WTC11 (cell line): Measurements from ENCODE around the gene GRM4. TPM values are rescaled to one million over a fixed set of nuclear protein-coding genes. Genes with fewer than 3 reads are reported as not detected.

Experiments used
- ATAC-seq: fragments of 200-7000 bp; cut with Tn5 transposase; 2 replicates; pipeline ENCODE4 v1.10.0; 2021; ENCODE audit warnings: mild to moderate bottlenecking, moderate library complexity
- CTCF ChIA-PET: fragments of 300-600 bp; sonication (Branson Sonifier 250); formaldehyde crosslinking; loops from one replicate; lab custom pipeline; 2021; ENCODE audit warnings: antibody characterized with exemption; lab: Charles Lee
- POLR2A ChIA-PET: fragments of 350-600 bp; sonication (Branson Sonifier 250); formaldehyde crosslinking; loops from one replicate; lab custom pipeline; 2021; ENCODE audit warnings: antibody characterized with exemption; lab: Charles Lee
- DNase-seq: peaks from one replicate; pipeline ENCODE4 v3.0.0; 2021; ENCODE audit warnings: low spot score
- H3K27ac Mint-ChIP-seq: 2 replicates; pipeline ENCODE4 v1.8.0; 2021; ENCODE audit warnings: mixed read lengths
- H3K27me3 Mint-ChIP-seq: 2 replicates; pipeline ENCODE4 v1.8.0; 2021; ENCODE audit warnings: low read depth, mild to moderate bottlenecking, moderate library complexity, mixed read lengths
- H3K36me3 Mint-ChIP-seq: 2 replicates; pipeline ENCODE4 v1.8.0; 2021; ENCODE audit warnings: mixed read lengths
- H3K4me1 Mint-ChIP-seq: 2 replicates; pipeline ENCODE4 v1.8.0; 2022; ENCODE audit warnings: mixed read lengths
- H3K4me3 Mint-ChIP-seq: 2 replicates; pipeline ENCODE4 v1.8.0; 2021; ENCODE audit warnings: mild to moderate bottlenecking, moderate library complexity, mixed read lengths
- H3K9me3 Mint-ChIP-seq: 2 replicates; pipeline ENCODE4 v1.8.0; 2021; ENCODE audit warnings: mixed read lengths
- AFF4 ChIP-seq: sonication (generic); formaldehyde crosslinking; IDR thresholded peaks from 2 replicates; pipeline ENCODE4 v1.8.1; 2023; ENCODE audit warnings: mild to moderate bottlenecking, missing genetic modification reagents, borderline replicate concordance
- AR ChIP-seq: fragments of 250-450 bp; sonication (Bioruptor Pico); IDR thresholded peaks from 2 replicates; pipeline ENCODE4 v1.9.0; 2021; ENCODE audit warnings: mild to moderate bottlenecking
- ATF2 ChIP-seq: sonication (generic); formaldehyde crosslinking; IDR thresholded peaks from 2 replicates; pipeline ENCODE4 v1.8.1; 2022; ENCODE audit warnings: low read depth, missing genetic modification reagents, borderline replicate concordance
- ATF3 ChIP-seq: sonication (generic); formaldehyde crosslinking; conservative IDR thresholded peaks from 2 replicates; pipeline ENCODE4 v1.8.1; 2022; ENCODE audit warnings: mild to moderate bottlenecking, missing genetic modification reagents
- CDX4 ChIP-seq: fragments of 250-450 bp; sonication (Bioruptor Pico); IDR thresholded peaks from 2 replicates; pipeline ENCODE4 v1.9.0; 2021; ENCODE audit warnings: moderate library complexity, mild to moderate bottlenecking, inconsistent platforms, borderline replicate concordance
- ERG ChIP-seq: fragments of 250-450 bp; sonication (Bioruptor Pico); IDR thresholded peaks from 2 replicates; pipeline ENCODE4 v1.8.0; 2021; ENCODE audit warnings: mild to moderate bottlenecking
- ESRRA ChIP-seq: sonication (generic); formaldehyde crosslinking; IDR thresholded peaks from 2 replicates; pipeline ENCODE4 v1.8.1; 2022; ENCODE audit warnings: mild to moderate bottlenecking, missing genetic modification reagents, borderline replicate concordance
- GRHL2 ChIP-seq: fragments of 250-450 bp; sonication (Bioruptor Pico); IDR thresholded peaks from 2 replicates; pipeline ENCODE4 v1.8.0; 2022; ENCODE audit warnings: mild to moderate bottlenecking, moderate library complexity; ENCODE audit not compliant: insufficient replicate concordance, severe bottlenecking
- KAT7 ChIP-seq: sonication (generic); formaldehyde crosslinking; IDR thresholded peaks from 2 replicates; pipeline ENCODE4 v1.8.1; 2023; ENCODE audit warnings: missing genetic modification reagents, mild to moderate bottlenecking, borderline replicate concordance
- MYBL2 ChIP-seq: sonication (generic); formaldehyde crosslinking; IDR thresholded peaks from 2 replicates; pipeline ENCODE4 v1.8.1; 2023; ENCODE audit warnings: mild to moderate bottlenecking, moderate library complexity, missing genetic modification reagents
- NR1H2 ChIP-seq: sonication (generic); formaldehyde crosslinking; IDR thresholded peaks from 2 replicates; pipeline ENCODE4 v1.9.0; 2021; ENCODE audit warnings: mild to moderate bottlenecking, moderate library complexity, missing genetic modification reagents
- OVOL2 ChIP-seq: fragments of 250-450 bp; sonication (Bioruptor Pico); IDR thresholded peaks from 2 replicates; pipeline ENCODE4 v1.9.0; 2021; ENCODE audit warnings: mild to moderate bottlenecking, borderline replicate concordance
- RELA ChIP-seq: sonication (generic); formaldehyde crosslinking; IDR thresholded peaks from 2 replicates; pipeline ENCODE4 v1.8.1; 2022; ENCODE audit warnings: missing genetic modification reagents, mild to moderate bottlenecking, borderline replicate concordance
- SMAD3 ChIP-seq: sonication (generic); formaldehyde crosslinking; IDR thresholded peaks from 2 replicates; pipeline ENCODE4 v1.8.0; 2022; ENCODE audit warnings: missing genetic modification reagents, mild to moderate bottlenecking, borderline replicate concordance
- SMAD4 ChIP-seq: sonication (generic); formaldehyde crosslinking; IDR thresholded peaks from 2 replicates; pipeline ENCODE4 v1.8.0; 2022; ENCODE audit warnings: mild to moderate bottlenecking, missing genetic modification reagents
- SOX15 ChIP-seq: fragments of 250-450 bp; sonication (Bioruptor Pico); IDR thresholded peaks from 2 replicates; pipeline ENCODE4 v1.9.0; 2021; ENCODE audit warnings: mild to moderate bottlenecking
- SP1 ChIP-seq: sonication (generic); formaldehyde crosslinking; conservative IDR thresholded peaks from 2 replicates; pipeline ENCODE4 v1.8.1; 2022; ENCODE audit warnings: missing genetic modification reagents
- STAT6 ChIP-seq: sonication (generic); formaldehyde crosslinking; conservative IDR thresholded peaks from 2 replicates; pipeline ENCODE4 v1.8.1; 2023; ENCODE audit warnings: mild to moderate bottlenecking, low read depth, missing genetic modification reagents, moderate library complexity
- TEAD1 ChIP-seq: sonication (generic); formaldehyde crosslinking; IDR thresholded peaks from 2 replicates; pipeline ENCODE4 v1.8.0; 2022; ENCODE audit warnings: mild to moderate bottlenecking, missing genetic modification reagents
- ZNF219 ChIP-seq: sonication (generic); formaldehyde crosslinking; IDR thresholded peaks from 2 replicates; pipeline ENCODE4 v1.8.0; 2023; ENCODE audit warnings: missing genetic modification reagents, mild to moderate bottlenecking, borderline replicate concordance
- ZNF263 ChIP-seq: sonication (generic); formaldehyde crosslinking; IDR thresholded peaks from 2 replicates; pipeline ENCODE4 v1.8.1; 2022; ENCODE audit warnings: low read depth, mild to moderate bottlenecking, moderate library complexity, missing genetic modification reagents
- total RNA-seq: library from RNA; stranded (reverse); gene quantifications from 3 replicates; pipeline ENCODE4 v1.2.3, GENCODE V29; 2021

The GRM4 gene
- total RNA-seq, 1 experiment from 2014 or later: 34.5 TPM

GRCh38 chr6:34177181-34177591, 31.3 kb upstream of the GRM4 start:
- Mint-ChIP-seq H3K9me3 (no peaks in the 10 kb centered on the region), H3K4me1 (no peaks in the 10 kb centered on the region), H3K27me3 (peaks cover 4% of the 10 kb centered on the region), H3K4me3 (no peak overlapping the region), H3K27ac (no peak overlapping the region), H3K36me3 (no peaks in the 10 kb centered on the region)
- CTCF ChIA-PET: no interaction called here
- ATAC-seq (no peak), DNase-seq (no peak)
- TF ChIP-seq SOX15 (CRISPR knock-in tag): no peak
- TF ChIP-seq OVOL2: no peak
- no peak for TF ChIP-seq MYBL2 (CRISPR knock-in tag)
- no peak for TF ChIP-seq STAT6 (CRISPR knock-in tag)
- no peak for TF ChIP-seq RELA (CRISPR knock-in tag)
- TF ChIP-seq ESRRA (CRISPR knock-in tag): no peak
- no peak for TF ChIP-seq ZNF263
- no peak for TF ChIP-seq ZNF219
- TF ChIP-seq NR1H2 (CRISPR knock-in tag): no peak
- TF ChIP-seq SMAD3 (CRISPR knock-in tag): no peak
- TF ChIP-seq CDX4 (CRISPR knock-in tag): no peak
- no peak for TF ChIP-seq KAT7 (CRISPR knock-in tag)
- no peak for TF ChIP-seq GRHL2 (CRISPR knock-in tag)
- POLR2A ChIA-PET: no interaction called here

GRCh38 chr6:34176261-34177031, 30.6 kb upstream of the GRM4 start:
- POLR2A ChIA-PET: no interaction called here
- H3K4me1 Mint-ChIP-seq: no peaks in the 10 kb centered on the region
- no peak overlapping the region for H3K27ac Mint-ChIP-seq

More at GRCh38 chr6:34176261-34177031, 30.6 kb upstream of the GRM4 start:
- CTCF ChIA-PET: interaction anchor here (1.4 to 3.4 kb wide), 2 partner anchors 13 to 283 kb away, joined by 4 to 20 read pairs; no protein-coding TSS in a partner anchor
- Mint-ChIP-seq H3K9me3 (no peaks in the 10 kb centered on the region), H3K36me3 (no peaks in the 10 kb centered on the region), H3K4me3 (no peak overlapping the region), H3K27me3 (no peaks in the 10 kb centered on the region; the same call in 1 of the 2 replicates)
- ATAC-seq (no peak), DNase-seq (no peak)
- TF ChIP-seq ERG (no peak), AFF4 (CRISPR knock-in tag) (no peak), NR1H2 (CRISPR knock-in tag) (no peak), ATF3 (CRISPR knock-in tag) (no peak), TEAD1 (CRISPR knock-in tag) (no peak), ATF2 (no peak), SP1 (CRISPR knock-in tag) (no peak), AR (CRISPR knock-in tag) (no peak), KAT7 (CRISPR knock-in tag) (no peak), SMAD4 (CRISPR knock-in tag) (no peak)
